Parathyroid adenoma (tissue), 2 donors: ENCODE data around the gene PIR.

Experiments used
- H2AFZ ChIP-seq: fragments of 300-600 bp; sonication (generic); one replicate; pipeline ENCODE4 v1.7.0; 2017; ENCODE audit warnings: antibody characterized with exemption, mild to moderate bottlenecking
- H3K27ac ChIP-seq: fragments of 300-600 bp; sonication (generic); one replicate; pipeline ENCODE4 v1.7.0; 2017
- H3K27me3 ChIP-seq: fragments of 300-600 bp; sonication (generic); one replicate; pipeline ENCODE4 v1.7.0; 2017; ENCODE audit warnings: low read length; ENCODE audit not compliant: control insufficient read depth, insufficient read depth
- H3K36me3 ChIP-seq: fragments of 300-600 bp; sonication (generic); one replicate; pipeline ENCODE4 v1.7.0; 2017; ENCODE audit warnings: low read length; ENCODE audit not compliant: control insufficient read depth, insufficient read depth
- H3K4me1 ChIP-seq: fragments of 300-600 bp; sonication (generic); one replicate; pipeline ENCODE4 v1.7.0; 2017; ENCODE audit warnings: control low read depth
- H3K4me2 ChIP-seq: fragments of 300-600 bp; sonication (generic); one replicate; pipeline ENCODE4 v1.7.0; 2017; ENCODE audit warnings: low read length
- H3K4me3 ChIP-seq: fragments of 300-600 bp; sonication (generic); one replicate; pipeline ENCODE4 v1.7.0; 2017; ENCODE audit warnings: low read depth, low read length
- H3K79me2 ChIP-seq: fragments of 300-600 bp; sonication (generic); one replicate; pipeline ENCODE4 v1.7.0; 2017; ENCODE audit warnings: control low read depth
- H3K9ac ChIP-seq: fragments of 300-600 bp; sonication (generic); one replicate; pipeline ENCODE4 v1.7.0; 2017; ENCODE audit warnings: mild to moderate bottlenecking
- H3K9me3 ChIP-seq: fragments of 300-600 bp; sonication (generic); one replicate; pipeline ENCODE4 v1.7.0; 2017; ENCODE audit warnings: low read length; ENCODE audit not compliant: control insufficient read depth
- CTCF ChIP-seq: fragments of 300-600 bp; sonication (generic); IDR thresholded peaks from one replicate; pipeline ENCODE4 v1.7.0; 2017; ENCODE audit warnings: antibody characterized with exemption, mild to moderate bottlenecking
- donor health status: primary hyperparathyroidism.

The PIR gene

GRCh38 chrX:15524417-15524816, 31.3 kb upstream of the PIR start:
- Histone ChIP-seq H3K9me3 (no peaks in the 10 kb centered on the region), H2AFZ (no peak overlapping the region), H3K9ac (no peak overlapping the region), H3K4me1 (no peaks in the 10 kb centered on the region), H3K4me3 (no peak overlapping the region), H3K27ac (no peak overlapping the region), H3K4me2 (no peak overlapping the region), H3K79me2 (no peaks in the 10 kb centered on the region), H3K36me3 (no peaks in the 10 kb centered on the region), H3K27me3 (no peaks in the 10 kb centered on the region)
- TF ChIP-seq CTCF, result no peak

DNA sequence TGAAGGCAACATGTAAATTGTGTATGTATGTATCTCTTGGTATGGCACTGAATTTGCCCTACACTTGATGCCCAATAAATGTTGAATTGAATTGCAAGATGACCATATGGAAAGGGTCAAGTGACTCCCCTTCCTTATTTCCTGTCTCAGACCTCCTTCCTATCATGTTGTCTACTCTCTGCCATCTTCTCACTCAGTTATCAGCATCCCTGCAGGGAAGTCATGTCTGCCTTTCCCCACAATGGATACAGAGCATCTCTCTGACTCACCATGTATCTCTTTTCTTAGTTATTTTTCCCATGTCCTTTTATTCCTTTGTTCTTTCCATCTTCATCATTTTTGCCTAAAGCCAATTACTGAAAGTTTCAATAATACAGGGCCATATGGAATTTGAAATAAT, 30.0 kb upstream of the PIR start:
- no peak overlapping the region for H3K9ac ChIP-seq
- H3K27ac ChIP-seq, result no peak overlapping the region
- no peaks in the 10 kb centered on the region for H3K79me2 ChIP-seq
- H3K4me3 ChIP-seq, result no peak overlapping the region
- H3K9me3 ChIP-seq, result no peaks in the 10 kb centered on the region
- no peak overlapping the region for H2AFZ ChIP-seq
- no peaks in the 10 kb centered on the region for H3K36me3 ChIP-seq
- no peaks in the 10 kb centered on the region for H3K27me3 ChIP-seq
- no peak overlapping the region for H3K4me2 ChIP-seq
- no peaks in the 10 kb centered on the region for H3K4me1 ChIP-seq
- TF ChIP-seq CTCF, result no peak

DNA sequence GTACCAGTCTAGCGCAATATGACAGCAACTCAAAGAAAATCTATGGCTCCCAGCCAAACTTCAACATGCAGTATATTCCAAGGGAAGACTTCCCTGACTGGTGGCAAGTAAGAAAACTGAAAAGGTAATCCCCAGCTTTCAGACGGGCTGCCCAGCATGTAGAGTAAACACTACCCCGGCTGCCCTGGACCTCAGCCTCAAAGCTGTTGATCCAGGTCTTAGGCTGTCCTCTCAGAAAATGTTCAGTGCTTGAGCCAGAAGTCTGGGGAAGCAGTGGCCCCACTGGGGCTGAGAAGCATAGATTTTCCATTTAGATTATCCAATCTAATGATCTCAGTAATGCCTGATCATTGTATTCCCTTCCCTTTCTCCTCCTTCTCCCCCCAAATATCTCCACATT, 29.3 kb upstream of the PIR start:
- no peaks in the 10 kb centered on the region for H3K79me2 ChIP-seq
- no peaks in the 10 kb centered on the region for H3K9me3 ChIP-seq
- H3K4me2 ChIP-seq, result no peak overlapping the region
- H3K27ac ChIP-seq, result no peak overlapping the region
- H3K4me3 ChIP-seq, result no peak overlapping the region
- H3K27me3 ChIP-seq, result no peaks in the 10 kb centered on the region
- no peaks in the 10 kb centered on the region for H3K36me3 ChIP-seq
- no peaks in the 10 kb centered on the region for H3K4me1 ChIP-seq
- H3K9ac ChIP-seq, result no peak overlapping the region
- no peak overlapping the region for H2AFZ ChIP-seq
- TF ChIP-seq CTCF, result no peak

GRCh38 chrX:15515931-15516330, 22.8 kb upstream of the PIR start:
- no peak for TF ChIP-seq CTCF
- H3K9me3 ChIP-seq, result no peaks in the 10 kb centered on the region
- H3K27me3 ChIP-seq, result no peaks in the 10 kb centered on the region
- H3K27ac ChIP-seq, result no peak overlapping the region
- H3K4me1 ChIP-seq, result no peaks in the 10 kb centered on the region
- no peaks in the 10 kb centered on the region for H3K36me3 ChIP-seq
- H3K9ac ChIP-seq, result no peak overlapping the region
- H2AFZ ChIP-seq, result no peak overlapping the region
- H3K79me2 ChIP-seq, result no peaks in the 10 kb centered on the region
- no peak overlapping the region for H3K4me3 ChIP-seq
- H3K4me2 ChIP-seq, result no peak overlapping the region

DNA sequence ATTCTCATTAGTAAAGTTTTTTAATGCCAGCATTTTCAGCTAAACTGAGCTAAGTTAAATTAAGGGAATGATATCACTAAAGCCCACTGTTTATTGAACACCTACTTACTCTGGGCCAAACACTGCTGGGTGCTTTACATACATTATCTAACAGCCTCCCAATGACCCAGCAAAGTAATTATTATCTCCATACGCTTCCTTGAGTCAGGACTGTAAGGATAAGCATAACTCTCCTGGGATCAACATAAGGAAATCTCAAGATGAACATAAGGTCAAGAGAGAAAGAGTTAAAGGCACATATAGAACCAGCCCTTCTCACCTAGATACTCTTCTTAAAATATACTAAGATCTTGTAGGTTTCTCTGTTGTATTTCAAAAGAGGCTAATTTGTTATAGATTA, 21.1 kb upstream of the PIR start:
- no peaks in the 10 kb centered on the region for H3K9me3 ChIP-seq
- no peaks in the 10 kb centered on the region for H3K4me1 ChIP-seq
- H3K27ac ChIP-seq, result no peak overlapping the region
- no peak overlapping the region for H2AFZ ChIP-seq
- H3K9ac ChIP-seq, result no peak overlapping the region
- TF ChIP-seq CTCF, result no peak
- H3K4me2 ChIP-seq, result no peak overlapping the region
- no peaks in the 10 kb centered on the region for H3K79me2 ChIP-seq
- no peaks in the 10 kb centered on the region for H3K36me3 ChIP-seq
- no peaks in the 10 kb centered on the region for H3K27me3 ChIP-seq
- H3K4me3 ChIP-seq, result no peak overlapping the region
